ENCODE measurements around the gene NCBP3.

DNA sequence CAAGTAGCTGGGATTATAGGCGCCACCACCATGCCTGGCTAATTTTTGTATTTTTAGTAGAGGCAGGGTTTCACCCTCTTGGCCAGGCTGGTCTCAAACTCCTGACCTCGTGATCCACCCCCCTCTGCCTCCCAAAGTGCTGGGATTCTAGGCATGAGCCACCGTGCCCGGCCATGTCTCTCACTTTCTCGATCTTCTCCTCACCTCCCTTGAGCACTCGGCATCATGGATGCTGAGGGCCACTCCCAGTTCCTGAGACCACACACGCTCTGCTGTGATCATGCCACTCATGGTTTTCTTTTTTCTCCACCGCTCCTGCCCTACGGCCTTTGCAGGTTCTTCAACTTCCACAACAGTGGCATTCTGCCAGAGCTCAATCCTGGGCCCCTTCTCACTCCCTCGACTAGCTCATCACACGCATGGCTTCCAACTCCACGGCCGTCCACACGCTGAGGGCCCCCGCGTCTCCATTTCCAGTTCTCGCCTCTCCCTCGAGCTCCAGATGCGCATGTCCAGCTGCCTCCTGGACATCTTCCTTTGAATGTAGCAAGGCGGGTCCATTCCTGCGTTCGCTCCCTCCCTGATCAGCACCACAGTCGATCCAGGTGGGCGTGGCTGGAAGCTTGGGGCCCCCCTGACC lies 5.5 kb upstream of the NCBP3 start:
- TF ChIP-seq, protein P1, sequence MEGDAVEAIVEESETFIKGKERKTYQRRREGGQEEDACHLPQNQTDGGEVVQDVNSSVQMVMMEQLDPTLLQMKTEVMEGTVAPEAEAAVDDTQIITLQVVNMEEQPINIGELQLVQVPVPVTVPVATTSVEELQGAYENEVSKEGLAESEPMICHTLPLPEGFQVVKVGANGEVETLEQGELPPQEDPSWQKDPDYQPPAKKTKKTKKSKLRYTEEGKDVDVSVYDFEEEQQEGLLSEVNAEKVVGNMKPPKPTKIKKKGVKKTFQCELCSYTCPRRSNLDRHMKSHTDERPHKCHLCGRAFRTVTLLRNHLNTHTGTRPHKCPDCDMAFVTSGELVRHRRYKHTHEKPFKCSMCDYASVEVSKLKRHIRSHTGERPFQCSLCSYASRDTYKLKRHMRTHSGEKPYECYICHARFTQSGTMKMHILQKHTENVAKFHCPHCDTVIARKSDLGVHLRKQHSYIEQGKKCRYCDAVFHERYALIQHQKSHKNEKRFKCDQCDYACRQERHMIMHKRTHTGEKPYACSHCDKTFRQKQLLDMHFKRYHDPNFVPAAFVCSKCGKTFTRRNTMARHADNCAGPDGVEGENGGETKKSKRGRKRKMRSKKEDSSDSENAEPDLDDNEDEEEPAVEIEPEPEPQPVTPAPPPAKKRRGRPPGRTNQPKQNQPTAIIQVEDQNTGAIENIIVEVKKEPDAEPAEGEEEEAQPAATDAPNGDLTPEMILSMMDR (conservative IDR thresholded peaks at IDR 0.05; ENCODE audit: low read length), result no peak
- no peak for TF ChIP-seq EZH2phosphoT487 (IDR thresholded peaks at IDR 0.05; ENCODE audit: borderline replicate concordance)
